ENCODE data around the gene VASH2.

DNA sequence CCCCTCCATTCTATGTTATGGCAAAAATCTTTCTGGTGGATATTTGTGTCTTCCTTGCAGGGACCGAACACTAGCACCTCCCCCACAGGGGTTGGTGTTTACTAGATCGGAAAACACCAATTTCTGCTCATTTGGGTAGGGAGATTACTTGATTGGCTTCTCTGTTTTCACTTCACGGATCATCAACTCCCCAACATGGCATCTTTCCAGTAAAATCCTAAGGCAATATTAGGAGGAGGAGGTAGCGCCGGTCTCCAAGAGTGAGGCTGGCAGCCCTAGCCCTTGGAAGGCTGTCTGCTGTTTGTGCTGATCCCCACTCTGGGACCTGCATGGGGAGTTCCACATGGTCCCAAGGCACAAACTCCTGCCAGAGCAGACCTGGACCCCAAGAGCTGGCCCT, 12.2 kb downstream of the VASH2 start:
- TF ChIP-seq POLR2AphosphoS5 (IDR thresholded peaks at IDR 0.05) (no peak), CTCF (IDR thresholded peaks at IDR 0.05 in 8 of 11, conservative IDR thresholded peaks at IDR 0.05 in 3 of 11) (no peak)

All from spleen (tissue), 7 donors.